HG03064 (cell line): ENCODE measurements around the gene NKD1.
"Not testable (repeated sequence)": the region's sequence is repeated elsewhere in the genome, so short reads cannot be mapped to it uniquely, and the experiment has no call there.

Experiments used
- ATAC-seq: cut with Tn5 transposase; IDR thresholded peaks from one replicate; pipeline ENCODE4 v1.9.1; 2021; ENCODE audit warnings: low read depth; ENCODE audit not compliant: unreplicated experiment

The NKD1 gene

DNA sequence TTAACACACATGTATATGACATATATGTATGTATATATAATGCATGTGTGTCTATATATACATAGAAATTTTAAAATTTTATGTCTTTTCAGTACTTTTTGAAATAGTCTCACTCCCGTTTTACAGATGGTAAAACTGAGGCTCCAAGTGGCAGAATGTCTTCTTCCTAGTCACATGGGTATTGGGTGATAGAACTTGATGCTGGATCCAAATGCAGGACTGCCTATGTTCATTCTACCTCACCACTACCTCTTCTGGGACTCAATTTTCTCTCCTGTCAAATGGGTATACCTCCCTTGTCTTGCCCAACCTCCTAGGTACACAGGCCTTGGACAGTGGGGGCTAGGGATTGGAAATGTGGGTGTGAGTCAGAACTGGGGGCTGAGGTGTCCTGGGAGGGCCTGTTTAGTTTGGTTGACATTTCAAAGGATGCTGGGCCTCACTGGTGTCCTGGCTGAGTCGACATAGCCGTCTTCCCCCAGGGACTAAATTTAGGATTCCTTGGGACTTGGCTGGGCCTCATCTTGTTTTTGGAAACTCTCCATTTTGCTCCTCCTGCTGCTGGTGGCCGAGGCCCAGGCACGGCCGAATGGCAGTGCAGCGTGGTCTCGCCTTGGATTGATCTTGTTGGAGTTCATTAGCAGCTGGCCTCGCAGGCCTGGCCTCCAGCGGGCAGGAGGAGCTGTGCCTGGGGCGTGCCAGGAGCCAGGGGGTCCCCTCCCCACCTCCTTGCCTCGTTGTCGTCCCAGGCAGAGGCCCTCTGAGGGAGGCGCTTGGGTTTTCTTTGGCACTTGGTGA is 25.9 kb downstream of the NKD1 start:
- ATAC-seq = no peak

DNA sequence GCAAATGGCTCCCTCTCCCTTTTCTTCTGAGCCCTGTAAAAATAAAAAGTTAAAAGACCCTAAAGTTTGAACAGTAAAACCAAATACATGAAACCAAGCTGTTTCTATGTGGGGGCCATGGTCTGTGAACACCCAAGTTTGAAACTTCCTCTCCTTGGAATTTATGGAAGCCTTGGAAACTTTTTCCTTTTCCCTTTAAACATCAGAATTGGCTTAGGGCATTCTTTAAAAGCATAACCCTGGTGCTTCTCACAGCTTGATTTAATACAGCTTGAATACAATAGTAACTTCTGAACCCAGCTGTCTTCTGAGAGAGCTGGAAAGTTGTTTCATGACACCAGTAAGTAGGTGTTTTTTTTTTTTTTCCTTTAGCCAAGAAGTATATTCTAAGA is 26.5 kb downstream of the NKD1 start:
- ATAC-seq = no peak

DNA sequence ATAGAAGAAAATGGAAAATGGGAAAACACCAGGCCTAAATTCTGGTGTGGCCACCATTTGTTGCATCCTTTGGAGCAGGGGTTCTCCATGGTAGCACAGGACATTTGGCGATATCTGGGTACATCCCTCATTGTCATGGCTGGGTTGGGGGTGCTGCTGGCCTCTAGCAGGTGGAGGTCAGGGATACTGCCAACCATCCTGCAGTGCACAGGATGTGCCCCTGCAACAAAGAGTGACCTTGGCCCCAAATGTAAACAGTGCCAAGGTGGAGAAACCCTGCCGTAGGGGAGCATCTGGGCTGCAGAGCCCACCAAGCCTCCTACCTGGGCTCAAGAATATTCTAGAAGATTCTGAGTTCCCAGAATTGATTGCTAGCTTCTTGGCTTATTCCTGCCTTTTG is 27.5 kb downstream of the NKD1 start:
- no peak for ATAC-seq

DNA sequence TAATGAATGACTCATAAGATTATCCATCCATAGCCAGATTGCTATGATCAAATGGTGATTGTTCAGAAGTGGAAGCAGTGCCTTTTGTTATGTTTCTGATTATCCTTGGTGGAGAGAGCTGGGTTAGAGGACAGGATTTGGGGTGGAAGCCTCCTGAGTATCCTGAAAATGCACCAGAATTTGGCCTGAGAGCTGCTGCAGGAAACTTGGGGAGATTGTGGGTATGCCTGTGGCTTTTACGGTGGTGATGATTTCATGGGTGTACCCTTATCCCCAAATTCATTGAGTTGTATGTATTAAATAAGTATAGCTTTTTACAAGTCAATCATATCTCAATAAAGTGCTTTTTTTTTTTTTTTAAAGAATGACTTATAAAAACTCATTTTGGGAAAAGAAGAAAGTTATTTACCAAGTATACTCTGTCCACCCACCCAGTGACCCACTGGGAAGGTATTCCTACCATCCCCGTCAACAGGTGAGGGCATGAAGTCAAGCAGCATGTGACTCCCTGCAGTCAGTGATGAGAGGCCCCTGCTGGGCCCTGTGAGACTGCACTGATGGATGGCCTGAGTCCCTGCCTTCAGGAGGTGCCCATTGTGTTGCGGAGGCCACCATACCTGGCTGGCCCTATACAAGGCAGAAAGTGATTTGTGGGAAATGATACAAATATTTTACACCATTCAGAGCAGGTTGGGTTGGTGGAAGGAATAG is 28.4 kb downstream of the NKD1 start:
- ATAC-seq = no peak

DNA sequence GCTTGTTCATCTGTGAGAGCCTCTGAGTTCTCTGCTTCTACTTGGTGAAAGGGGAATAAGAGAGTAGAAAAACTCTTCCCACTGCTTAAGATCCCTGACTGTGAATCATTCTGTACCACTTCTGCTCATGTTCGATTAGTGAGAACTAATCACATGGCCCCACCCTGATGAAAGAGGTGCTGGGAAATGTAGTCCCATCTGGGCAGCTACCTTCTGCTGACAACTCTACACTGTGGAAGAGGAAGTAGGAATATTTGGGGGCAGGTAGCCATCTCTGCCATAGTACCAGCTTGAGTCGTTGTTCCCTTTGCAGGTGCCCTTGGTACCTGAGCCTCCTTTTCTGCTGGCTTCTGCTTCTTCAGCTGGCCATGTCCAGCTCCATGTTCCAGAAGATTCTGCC is 29.9 kb downstream of the NKD1 start:
- no peak for ATAC-seq

DNA sequence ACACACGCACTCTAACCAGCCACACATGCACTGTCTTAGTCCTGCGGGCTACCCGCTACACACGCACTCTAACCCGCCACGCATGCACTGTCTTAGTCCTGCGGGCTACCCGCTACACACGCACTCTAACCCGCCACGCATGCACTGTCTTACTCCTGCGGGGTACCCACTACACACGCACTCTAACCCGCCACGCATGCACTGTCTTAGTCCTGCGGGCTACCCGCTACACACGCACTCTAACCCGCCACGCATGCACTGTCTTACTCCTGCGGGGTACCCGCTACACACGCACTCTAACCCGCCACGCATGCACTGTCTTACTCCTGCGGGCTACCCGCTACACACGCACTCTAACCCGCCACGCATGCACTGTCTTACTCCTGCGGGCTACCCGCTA is 31.2 kb downstream of the NKD1 start:
- not testable (repeated sequence) for ATAC-seq

DNA sequence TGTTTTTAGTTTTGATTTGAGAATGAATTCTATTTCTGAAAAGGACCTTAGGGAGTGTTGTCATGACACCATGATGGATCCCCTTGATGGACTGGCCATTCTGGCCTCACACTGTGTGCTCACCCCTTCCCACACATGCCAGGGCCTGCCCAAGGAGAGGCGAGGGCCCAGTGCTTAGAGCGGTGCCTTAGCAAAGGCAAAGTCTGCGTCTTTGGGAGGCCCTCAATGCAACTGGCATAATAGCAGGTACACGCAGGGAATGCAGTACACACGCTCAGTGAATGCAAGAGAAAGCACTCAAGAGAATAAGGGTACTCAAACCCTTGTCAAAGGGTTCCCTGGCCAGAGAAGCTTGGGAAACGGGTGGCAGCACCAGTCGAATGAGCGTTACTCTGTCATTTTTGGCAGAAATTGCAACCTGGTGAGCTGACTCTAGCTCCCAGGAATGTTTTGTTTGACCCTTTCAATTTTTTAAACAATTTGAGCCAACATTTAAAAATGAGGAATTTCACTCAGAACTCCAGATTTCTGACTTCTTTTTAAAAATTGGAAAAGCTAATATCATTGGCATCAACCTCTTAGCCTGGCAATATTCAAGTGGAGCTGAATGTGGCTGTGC is 32.1 kb downstream of the NKD1 start:
- no peak for ATAC-seq

DNA sequence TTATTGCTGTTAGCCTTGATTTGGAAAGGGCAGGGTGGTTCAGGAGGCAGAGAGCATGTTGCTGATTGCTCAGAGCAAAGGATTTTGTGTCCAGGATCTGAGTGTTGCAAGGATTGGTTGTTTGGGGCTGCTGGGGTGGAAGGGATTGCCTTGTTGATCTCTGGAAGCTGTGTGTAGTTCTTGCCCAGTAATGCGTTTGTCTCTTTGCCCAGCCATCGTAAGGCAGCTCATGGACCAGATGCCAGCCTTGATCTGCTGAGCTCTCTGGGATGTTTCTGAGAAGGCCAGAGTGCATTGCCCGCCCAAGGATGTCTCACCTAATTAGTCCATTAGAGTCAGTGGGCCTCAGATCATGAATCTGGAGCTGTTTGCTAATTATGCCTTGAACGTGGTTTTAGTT is 33.6 kb downstream of the NKD1 start:
- no peak for ATAC-seq

DNA sequence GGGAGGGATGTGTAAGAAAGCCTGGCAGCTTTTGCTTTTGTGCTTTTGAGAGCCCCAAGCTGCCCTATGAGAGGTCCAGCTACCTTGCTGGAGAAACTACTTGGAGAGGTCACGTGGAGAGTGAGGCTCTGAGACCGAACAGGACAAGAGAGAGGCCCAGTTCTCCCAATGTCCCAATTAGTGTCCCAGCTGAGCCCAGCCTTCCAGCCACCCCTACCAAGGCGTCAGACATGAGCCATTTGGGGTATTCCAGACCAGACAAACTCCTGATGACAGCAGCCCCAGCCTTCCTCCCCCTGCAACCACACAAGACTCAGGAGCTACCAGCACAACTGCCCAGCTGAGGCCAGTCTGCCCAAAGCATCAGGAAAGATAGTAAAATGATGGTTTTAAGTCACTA is 35.0 kb downstream of the NKD1 start:
- ATAC-seq = no peak

DNA sequence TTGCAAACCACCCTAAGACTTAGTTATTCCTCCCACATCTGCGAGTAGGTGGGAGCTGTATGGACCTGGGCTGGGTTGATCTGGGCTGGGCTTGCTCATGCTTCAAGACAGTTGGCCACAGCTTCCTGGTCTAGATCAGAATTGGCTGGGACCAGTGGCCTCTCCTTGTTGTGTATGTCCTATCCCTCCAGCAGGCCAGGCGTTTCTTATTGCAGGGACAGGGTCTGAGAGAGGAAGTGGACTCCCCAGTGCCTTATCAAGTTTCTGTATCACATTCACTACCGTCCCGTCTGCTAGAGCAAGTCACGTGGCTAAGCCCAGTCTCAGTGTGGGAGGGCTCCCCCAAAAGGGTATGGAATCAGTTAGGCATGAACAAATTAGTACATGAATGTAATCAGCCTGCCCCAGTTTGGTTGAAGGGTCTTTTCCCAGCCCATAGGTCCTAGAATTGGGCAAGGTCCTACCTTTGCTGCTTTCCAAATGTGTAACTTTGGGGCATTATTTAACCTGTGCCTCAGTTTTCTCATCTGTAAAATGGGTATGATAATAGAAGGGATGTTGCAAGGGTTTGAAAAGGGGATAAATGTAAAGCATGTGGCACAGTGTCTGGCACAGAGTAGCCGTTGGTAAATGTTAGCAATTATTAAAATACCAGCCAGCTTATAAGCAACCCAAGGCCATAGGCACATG is 36.0 kb downstream of the NKD1 start:
- no peak for ATAC-seq

DNA sequence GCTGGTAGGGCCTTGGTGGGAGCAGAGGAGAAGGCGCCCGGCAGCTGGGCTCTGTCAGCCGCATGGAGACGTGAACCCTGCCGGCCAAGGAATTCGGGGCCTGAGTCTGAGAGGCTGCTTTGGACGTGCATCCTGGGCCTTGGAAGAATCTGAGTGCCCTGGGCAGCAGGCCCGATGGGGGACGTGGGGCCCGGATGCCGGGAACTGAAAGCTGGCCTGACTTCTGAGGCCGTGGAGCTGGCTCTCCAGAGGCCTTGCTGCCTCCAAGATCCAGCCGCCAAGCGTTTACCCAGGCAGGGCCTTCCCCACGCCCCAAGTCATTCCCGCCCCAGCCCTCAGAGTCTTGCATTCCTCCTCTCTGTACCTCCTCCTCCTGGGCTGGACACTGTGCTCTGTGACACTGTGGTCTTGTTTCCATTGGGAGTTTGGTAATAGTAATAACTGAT is 37.2 kb downstream of the NKD1 start:
- no peak for ATAC-seq

DNA sequence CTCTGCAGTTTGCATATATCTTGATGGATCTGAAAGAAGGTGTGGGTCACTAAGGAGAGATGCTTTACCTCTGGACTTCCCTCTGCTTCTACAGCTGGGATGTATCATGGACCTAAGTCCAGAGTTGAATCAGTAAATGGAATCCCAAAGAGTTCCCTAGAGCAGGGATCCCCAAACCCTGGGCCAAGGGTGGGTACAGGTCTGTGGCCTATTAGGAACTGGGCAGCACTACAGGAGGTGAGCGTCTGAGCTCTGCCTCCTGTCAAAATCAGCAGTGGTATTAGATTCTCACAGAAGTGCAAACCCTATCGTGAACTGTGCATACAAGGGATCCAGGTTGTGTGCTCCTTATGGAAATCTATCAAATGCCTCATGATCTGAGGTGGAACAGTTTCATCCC is 39.3 kb downstream of the NKD1 start:
- ATAC-seq = no peak

DNA sequence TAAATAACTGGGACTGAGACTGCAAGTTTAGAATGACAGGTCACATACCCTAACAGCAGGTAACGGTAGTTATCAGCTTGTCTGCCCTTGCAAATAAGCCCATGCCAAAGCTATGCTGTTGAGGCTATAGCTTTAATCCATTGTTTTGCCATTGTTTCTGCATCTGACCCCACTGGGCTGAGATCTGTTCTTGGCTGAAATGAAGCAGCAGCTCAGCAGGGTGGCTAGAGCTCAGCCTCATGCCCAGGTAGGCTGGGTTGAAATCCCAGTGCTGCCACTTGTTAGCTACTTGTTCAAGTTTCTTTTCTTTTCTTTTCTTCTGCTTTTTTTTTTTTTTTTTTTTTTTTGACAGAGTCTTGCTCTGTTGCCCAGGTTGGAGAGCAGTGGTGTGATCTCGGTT is 40.1 kb downstream of the NKD1 start:
- no peak for ATAC-seq

DNA sequence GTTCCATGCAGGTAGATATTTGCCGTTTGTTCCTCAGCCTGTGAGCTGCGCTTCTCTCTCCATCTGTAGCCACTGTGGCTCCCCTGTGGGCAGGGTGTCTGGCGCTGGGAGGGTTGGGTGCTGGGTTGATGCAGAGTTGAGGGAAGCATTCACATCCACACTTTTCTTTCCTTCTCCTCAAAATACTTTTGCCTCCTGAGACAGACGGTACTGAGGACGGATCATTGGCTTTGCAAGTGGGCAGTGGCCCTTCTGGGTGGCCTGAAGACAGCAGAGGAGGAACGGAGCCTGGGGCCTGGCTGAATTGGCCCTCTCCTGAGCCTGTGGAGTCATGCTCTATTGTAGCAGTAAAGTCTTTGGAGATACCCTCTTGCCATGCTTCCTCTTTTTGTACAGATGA is 43.0 kb downstream of the NKD1 start:
- ATAC-seq = no peak

DNA sequence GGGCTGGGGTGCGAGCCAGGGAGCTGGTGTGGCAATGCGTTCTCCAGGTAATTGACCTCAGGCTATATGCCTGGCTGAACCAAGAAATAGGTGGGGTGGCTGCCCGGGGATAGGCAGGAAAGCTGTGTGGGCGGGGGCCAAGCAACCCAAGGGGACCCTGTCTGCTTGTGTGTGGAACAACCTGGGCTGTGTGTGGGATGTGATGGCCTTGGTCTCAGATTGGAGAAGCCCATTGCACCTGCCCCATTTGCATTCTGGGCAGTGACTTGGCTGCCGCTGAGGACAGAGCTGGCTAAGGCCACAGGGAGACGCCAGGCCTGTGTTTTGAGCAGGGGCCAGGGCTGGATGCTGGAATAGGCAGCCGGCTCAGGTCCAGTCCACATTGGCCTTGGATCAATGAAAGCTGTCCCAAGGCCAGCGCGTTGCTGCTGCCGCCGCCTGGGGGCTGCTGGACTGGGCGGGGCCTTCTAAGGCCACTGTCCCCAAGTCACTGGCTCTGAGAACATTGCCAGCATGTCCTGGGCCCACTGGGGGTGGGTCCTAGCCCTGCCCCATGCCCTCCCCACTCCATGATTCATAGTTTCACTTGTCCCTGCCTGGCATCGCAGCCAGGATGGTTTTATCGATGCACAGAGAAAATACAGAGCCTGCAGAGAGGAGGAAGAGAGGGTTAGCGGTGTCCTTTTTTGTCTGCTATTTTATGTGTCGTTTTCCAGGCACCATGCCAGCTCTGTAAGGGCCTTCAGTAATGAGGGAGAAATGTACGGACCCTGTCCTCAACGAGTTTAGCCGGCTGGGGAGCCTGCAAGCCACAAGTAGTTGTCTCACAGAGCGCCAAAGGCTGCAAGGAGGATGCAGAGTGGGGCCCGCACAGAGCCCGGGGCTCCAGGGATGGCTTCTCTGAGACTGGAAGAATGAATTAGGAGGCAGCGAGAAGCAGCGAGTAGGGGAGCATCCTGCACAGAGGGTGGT is 43.9 kb downstream of the NKD1 start:
- ATAC-seq = no peak

DNA sequence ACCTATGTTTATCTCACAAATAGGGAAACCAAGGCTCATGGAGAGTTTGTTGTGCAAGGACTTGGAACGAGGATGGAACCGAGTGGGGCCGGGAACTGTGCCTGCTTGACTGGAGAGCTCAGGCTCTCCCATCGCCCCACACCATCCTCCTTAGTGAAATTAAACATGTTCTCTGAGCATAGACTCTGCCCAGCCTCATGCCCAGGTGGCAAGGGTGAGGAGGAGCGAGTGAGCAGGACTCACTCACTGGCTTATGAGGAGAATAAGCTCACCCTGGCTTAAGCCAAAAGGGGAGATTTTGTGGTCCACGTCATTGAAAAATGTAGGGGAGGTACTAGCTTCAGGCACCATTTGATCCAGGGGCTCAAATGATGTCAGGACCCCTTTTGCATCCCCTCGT is 44.8 kb downstream of the NKD1 start:
- no peak for ATAC-seq

DNA sequence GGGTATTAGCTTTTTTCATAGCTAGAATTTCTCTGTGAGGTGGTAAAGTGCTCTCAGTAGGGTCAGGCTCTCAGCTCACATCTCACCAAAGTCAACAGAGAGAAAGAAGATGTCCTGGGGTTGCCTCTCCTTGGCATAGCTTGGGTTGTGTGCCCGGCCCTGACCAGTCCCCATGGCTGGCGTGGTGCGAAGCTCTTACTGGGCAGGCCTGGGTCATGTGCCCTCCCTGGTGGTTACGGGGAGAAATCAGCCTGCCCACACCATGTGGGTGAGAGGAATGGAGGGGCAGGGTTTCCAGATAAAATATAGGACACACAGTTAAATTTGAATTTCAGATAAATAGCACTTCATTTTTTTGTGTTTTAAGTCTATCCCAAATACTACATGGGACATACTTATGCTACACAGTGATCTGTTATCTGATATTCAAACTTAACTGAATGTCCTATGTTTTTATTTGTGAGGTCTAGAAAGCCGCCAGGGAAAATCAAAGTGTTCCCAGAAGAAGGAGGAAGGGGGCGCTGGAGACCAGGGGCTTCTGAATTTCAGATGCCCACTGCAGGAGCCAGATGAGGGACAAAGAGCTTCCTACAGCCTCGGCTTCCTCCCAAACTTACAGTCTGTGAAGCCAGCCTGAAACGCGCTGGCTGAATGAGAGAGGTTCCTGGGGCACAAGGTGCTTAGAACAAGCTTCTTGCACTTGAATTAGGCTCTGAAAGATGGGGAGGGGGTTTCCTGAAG is 45.4 kb downstream of the NKD1 start:
- no peak for ATAC-seq

DNA sequence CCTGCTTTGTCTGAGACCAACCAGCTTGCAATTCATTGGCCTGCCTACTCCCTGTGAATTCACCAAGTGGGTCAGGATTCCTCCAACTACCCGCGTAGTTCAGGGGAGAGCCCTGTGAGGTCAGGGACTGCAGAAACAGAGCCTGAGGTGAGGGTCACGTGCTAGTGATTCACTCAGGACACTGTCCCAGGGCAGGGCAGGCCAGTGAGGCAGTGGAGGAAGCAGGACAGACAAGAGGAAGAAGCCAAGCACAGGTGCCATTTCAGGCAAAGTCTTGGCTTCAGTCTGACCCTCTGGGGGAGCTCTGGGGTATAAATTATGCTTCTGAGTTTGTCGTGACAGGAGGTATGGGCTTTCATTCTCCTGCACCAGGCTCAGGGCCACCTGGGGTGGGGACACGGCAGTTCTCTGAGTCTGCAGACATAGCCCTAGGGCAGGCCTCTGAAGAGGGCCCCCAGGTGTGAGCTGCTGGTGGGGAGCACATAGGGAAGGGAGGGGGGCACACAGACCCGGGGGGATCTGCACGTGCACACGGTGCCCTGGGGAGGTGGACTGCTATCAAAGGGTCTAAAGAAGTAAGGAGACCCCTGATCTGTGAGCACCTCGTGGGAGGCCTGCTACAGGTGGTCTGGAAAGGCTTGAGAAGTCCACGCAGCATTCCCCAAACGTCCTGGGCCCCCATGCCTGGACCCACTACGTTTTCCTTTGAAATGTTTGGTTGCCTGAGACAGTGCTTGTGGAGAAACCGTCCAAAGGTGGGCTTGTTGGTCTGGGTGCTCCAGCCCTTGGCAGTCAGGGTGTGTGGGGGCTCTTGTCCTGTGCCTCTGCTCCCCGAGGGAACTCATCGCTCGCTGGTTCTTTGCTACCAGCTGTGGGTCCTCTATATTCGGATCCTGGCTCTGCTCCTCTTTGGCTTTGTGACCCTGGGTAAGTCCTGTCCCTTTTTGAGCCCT is 46.4 kb downstream of the NKD1 start:
- ATAC-seq = no peak
